Cardiac septum (tissue), 1 donor: ENCODE measurements around the gene NUTM2E. TPM values are rescaled to one million over a fixed set of nuclear protein-coding genes. Genes with fewer than 3 reads are reported as not detected.
"Not testable (repeated sequence)": the region's sequence is repeated elsewhere in the genome, so short reads cannot be mapped to it uniquely, and the experiment has no call there.

ENCODE experiments used
- DNase-seq: peaks from one replicate; pipeline ENCODE4 v3.0.0-alpha.2; 2020; ENCODE audit warnings: low spot score
- intact Hi-C: fragments of 100-400 bp; cut with DNase I; formaldehyde crosslinking; loops from one replicate; pipeline ENCODE4 v1.14.0; 2022
- total RNA-seq: library from RNA; stranded (reverse); fragmentation: NEBNext Ultra II Directional; extraction: Animal tissue kit (Norgen Biotek cat#: 25700); gene quantifications from one replicate; pipeline ENCODE4 v1.2.1, GENCODE V29; 2021
- donor health status: DM: no; HTN: no; CAD: no.

The NUTM2E gene
- total RNA-seq, 1 donor from 2014 or later: not detected

DNA sequence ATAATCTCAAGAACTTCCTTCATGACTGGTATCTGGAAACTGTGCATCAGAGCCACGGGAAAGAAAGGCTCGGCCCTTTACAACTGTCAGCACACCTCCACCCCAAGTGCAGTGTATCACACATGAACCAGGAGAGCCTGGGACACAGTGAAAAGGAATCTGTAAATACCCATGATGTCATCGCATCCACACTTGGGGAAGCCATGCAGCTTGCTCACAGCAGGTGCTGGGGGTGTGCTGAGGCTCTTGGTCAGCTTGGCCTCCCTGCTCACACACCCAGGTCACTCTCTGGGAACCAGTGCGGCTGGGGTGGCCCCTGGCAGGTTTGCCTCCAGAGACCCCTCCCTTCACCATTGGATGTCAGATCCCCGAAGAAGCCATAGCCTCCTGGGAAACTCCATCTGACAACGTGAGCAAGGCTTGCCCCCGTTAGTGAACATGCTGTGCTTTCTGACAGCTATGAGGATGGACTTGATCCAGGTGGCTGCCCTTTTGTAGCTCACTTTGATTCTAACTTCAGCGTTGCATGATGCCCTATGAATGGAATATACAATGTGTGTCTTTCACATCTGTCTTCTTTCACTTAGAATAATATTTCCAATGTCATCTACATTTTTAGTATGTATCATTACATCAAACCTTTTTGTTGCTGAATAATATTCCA, 26.8 kb downstream of the NUTM2E start:
- DNase-seq, intact Hi-C loops: not testable (repeated sequence)

DNA sequence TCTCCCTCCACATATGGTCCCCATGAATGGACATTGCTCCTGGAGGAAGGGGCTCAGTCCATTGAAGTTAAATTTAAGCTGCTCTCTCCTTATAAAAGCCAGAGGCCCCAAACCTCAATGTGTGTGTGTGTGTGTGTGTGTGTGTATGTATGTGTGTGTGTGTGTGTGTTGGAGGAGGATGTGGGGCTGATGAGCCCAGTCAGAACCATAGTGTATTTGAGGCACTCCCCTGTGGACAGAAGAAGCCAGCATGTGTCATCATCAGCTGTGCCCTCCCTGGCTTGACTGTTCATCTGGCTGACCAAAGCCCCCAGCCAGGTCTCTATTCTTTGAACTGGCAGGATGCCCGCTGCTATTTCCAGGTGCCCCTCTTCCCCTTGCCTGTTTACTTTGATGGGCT, 35.7 kb downstream of the NUTM2E start:
- intact Hi-C loops, DNase-seq: not testable (repeated sequence)

DNA sequence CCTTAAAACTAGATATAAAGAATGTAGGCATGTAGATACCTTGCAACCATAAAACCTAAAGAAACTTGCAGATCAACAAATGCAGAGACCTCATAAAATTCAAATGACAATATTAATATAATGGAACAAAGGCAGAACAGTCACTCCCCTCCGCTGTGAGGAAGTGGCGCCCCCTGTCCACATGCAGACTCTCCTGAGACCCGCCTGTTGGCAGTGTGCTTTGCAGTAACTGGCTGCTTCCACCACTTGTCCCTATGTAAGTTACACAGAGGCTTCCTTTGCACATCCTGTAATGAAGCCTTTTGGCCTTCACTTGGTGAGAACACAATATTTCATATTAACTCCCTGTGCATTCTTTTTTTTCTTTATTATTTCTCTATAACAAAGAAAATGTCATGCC, 36.3 kb downstream of the NUTM2E start:
- intact Hi-C loops, DNase-seq: not testable (repeated sequence)

DNA sequence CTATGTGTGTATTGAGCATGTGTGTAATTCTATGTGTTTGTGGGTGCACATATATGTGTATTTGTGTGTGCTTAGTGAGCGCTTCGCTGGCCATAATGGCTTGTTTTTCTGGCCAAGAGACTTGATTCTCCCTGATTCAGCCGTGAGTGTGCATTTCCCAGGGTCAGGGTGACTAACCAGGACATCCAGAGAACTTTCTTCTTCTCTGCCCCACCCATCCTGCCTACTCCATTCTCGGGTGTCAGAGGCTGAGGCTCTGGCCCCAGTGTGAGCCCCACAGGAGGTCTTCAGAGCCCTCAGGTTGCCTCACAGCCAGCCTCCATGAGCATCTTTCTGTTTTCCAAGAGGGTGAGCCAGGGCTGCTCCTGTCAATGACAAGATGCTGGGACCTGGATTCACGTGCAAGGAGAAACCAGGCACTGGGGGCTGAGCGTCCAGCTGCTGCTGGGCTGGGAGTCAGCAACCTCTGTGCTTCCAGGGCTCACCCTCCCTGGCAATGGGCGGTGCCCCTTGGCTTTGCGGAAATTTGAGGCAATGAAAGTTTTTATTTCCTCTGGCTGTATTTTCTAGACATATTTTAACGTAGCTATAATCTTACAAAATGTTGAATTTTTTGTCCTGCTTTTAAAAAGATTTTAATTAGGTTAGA, 40.5 kb downstream of the NUTM2E start:
- intact Hi-C loops, DNase-seq: not testable (repeated sequence)

GRCh38 chr10:79868023-79868422, 41.5 kb downstream of the NUTM2E start:
- DNase-seq, intact Hi-C loops: not testable (repeated sequence)

- DNase-seq, intact Hi-C loops: not testable (repeated sequence)
These were observed 43.0 kb downstream of the NUTM2E start for GRCh38 chr10:79869439-79870097.

DNA sequence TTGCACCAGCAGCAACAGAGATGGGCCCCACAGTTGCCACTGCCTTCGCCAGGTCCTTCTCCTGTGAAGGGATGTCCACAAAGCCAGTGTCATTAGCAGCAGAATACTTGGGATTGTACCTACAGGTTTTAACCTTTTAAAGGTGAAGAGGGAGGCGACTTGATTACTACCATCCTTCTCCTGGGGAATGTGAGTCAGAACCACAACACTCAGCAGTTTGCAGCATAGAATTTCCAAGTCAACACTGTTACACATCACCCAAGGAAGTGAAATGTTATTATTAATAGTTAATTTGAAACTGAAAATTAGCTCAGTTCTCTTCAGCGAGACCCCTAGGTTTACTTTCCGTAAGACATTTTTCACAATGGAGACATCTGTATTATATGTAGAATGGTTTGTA, 45.2 kb downstream of the NUTM2E start:
- DNase-seq, intact Hi-C loops: not testable (repeated sequence)

Other genes starting within 250 kb of the NUTM2E start
- gene SFTPA1, start 215.8 kb upstream of the NUTM2E start, total RNA-seq: 0.19 TPM
- gene NUTM2B, start 123.5 kb upstream of the NUTM2E start, total RNA-seq: 1.3 TPM
- gene SFTPD, start 122.4 kb downstream of the NUTM2E start, total RNA-seq: 0.54 TPM